HepG2 (cell line): ENCODE data around the gene LAG3. TPM values are rescaled to one million over a fixed set of nuclear protein-coding genes. Genes with fewer than 3 reads are reported as not detected.

Experiments used
- AKAP8 ChIP-seq: sonication (generic); formaldehyde crosslinking; IDR thresholded peaks from 2 replicates; pipeline ENCODE4 v1.5.1; 2020; ENCODE audit warnings: mild to moderate bottlenecking, missing genetic modification reagents
- ATRX ChIP-seq: sonication (generic); formaldehyde crosslinking; IDR thresholded peaks from 2 replicates; pipeline ENCODE4 v1.4.0; 2020; ENCODE audit warnings: missing genetic modification reagents, borderline replicate concordance
- CEBPB ChIP-seq: IDR thresholded peaks from 2 replicates; pipeline ENCODE4 v1.6.1; 2011; ENCODE audit warnings: low read depth, low read length, improper control_type of control experiment, borderline replicate concordance
- FOSL1 ChIP-seq: sonication (generic); formaldehyde crosslinking; IDR thresholded peaks from 2 replicates; pipeline ENCODE4 v1.9.0; 2021; ENCODE audit warnings: missing genetic modification reagents, borderline replicate concordance
- GTF3A ChIP-seq: sonication (generic); formaldehyde crosslinking; conservative IDR thresholded peaks from 2 replicates; pipeline ENCODE4 v1.4.0; 2020; ENCODE audit warnings: mild to moderate bottlenecking, missing genetic modification reagents
- HDAC1 ChIP-seq: sonication (generic); formaldehyde crosslinking; IDR thresholded peaks from 2 replicates; pipeline ENCODE4 v1.5.1; 2020; ENCODE audit warnings: mild to moderate bottlenecking, missing genetic modification reagents
- HES4 ChIP-seq: sonication (generic); formaldehyde crosslinking; IDR thresholded peaks from 2 replicates; pipeline ENCODE4 v1.9.0; 2021; ENCODE audit warnings: mild to moderate bottlenecking, missing genetic modification reagents, borderline replicate concordance
- KDM5A ChIP-seq: fragments of 200-600 bp; sonication (generic); IDR thresholded peaks from 2 replicates; pipeline ENCODE4 v1.7.0; 2018; ENCODE audit warnings: antibody characterized with exemption, mild to moderate bottlenecking, low read length, borderline replicate concordance
- KLF15 ChIP-seq: sonication (generic); formaldehyde crosslinking; IDR thresholded peaks from 2 replicates; pipeline ENCODE4 v1.8.1; 2023; ENCODE audit warnings: borderline replicate concordance, mild to moderate bottlenecking, inconsistent platforms, missing genetic modification reagents, mixed read lengths
- KLF16 ChIP-seq, 2 experiments: sonication (generic) in 1 of 2; formaldehyde crosslinking in 1 of 2; IDR thresholded peaks; 2 replicates each; pipeline versions ENCODE4 v1.6.1 to v1.8.0; 2016 to 2023; ENCODE audit warnings: missing genetic modification reagents in 2 of 2, missing compliant biosample characterization in 1 of 2
- NFE2 ChIP-seq: sonication (generic); formaldehyde crosslinking; IDR thresholded peaks from 2 replicates; pipeline ENCODE4 v1.4.0; 2020; ENCODE audit warnings: missing genetic modification reagents
- TBP ChIP-seq: sonication (generic); formaldehyde crosslinking; IDR thresholded peaks from 2 replicates; pipeline ENCODE4 v1.5.0; 2020; ENCODE audit warnings: missing genetic modification reagents
- TCF7L2 ChIP-seq: IDR thresholded peaks from 2 replicates; pipeline ENCODE4 v1.6.1; 2011; ENCODE audit warnings: mild to moderate bottlenecking, low read depth, low read length, moderate library complexity
- ZNF138 ChIP-seq: sonication (generic); formaldehyde crosslinking; IDR thresholded peaks from 2 replicates; pipeline ENCODE4 v1.5.0; 2020; ENCODE audit warnings: mild to moderate bottlenecking, low read depth, missing genetic modification reagents
- ZNF3 ChIP-seq: IDR thresholded peaks from 2 replicates; pipeline ENCODE4 v1.7.0; 2017; ENCODE audit warnings: inconsistent platforms
- ZNF549 ChIP-seq: sonication (generic); formaldehyde crosslinking; IDR thresholded peaks from 2 replicates; pipeline ENCODE4 v1.5.0; 2020; ENCODE audit warnings: missing genetic modification reagents
- ZNF552 ChIP-seq: sonication (generic); formaldehyde crosslinking; IDR thresholded peaks from 2 replicates; pipeline ENCODE4 v1.9.0; 2022; ENCODE audit warnings: missing genetic modification reagents, mild to moderate bottlenecking, borderline replicate concordance
- ZSCAN21 ChIP-seq: sonication (generic); formaldehyde crosslinking; IDR thresholded peaks from 2 replicates; pipeline ENCODE4 v1.8.0; 2022; ENCODE audit warnings: mild to moderate bottlenecking, missing genetic modification reagents, moderate library complexity, borderline replicate concordance
- polyA plus RNA-seq, 8 experiments: library from polyadenylated mRNA; depleted of rRNA in 3 of 8; stranded (reverse) in 7 of 8; unstranded in 1 of 8; fragments of >200 nt; fragmentation: Illumina TruSeq in 4 of 8; extraction: Trizol in 4 of 8; gene quantifications; 2 replicates each; pipeline versions ENCODE4 v1.2.1 to v1.2.3, GENCODE V29; 2011 to 2016; ENCODE audit warnings: low read depth in 4 of 8, missing spikeins in 1 of 8, mixed read lengths in 1 of 8; ENCODE audit not compliant: insufficient read depth in 1 of 8
- total RNA-seq, 5 experiments: library from RNA; depleted of rRNA; stranded (reverse); fragments of >200 nt; fragmentation: Illumina TruSeq; extraction: Trizol; gene quantifications; 2 replicates each; pipeline ENCODE4 v1.2.3, GENCODE V29; 2016; ENCODE audit warnings: low read depth in 1 of 5
- TF ChIP-seq, protein P1 (sequence below): sonication (generic); formaldehyde crosslinking; IDR thresholded peaks from 2 replicates; pipeline ENCODE4 v1.8.0; 2022; ENCODE audit warnings: missing genetic modification reagents, mild to moderate bottlenecking, borderline replicate concordance
- TF ChIP-seq, protein P2 (sequence below): sonication (generic); formaldehyde crosslinking; IDR thresholded peaks from 2 replicates; pipeline ENCODE4 v1.9.0; 2022; ENCODE audit warnings: low read depth, missing genetic modification reagents
- TF ChIP-seq, protein P3 (sequence below): sonication (generic); formaldehyde crosslinking; IDR thresholded peaks from 2 replicates; pipeline ENCODE4 v1.5.1; 2020; ENCODE audit warnings: mild to moderate bottlenecking, moderate library complexity, missing genetic modification reagents
- TF ChIP-seq, protein P4 (sequence below): sonication (generic); formaldehyde crosslinking; IDR thresholded peaks from 2 replicates; pipeline ENCODE4 v1.4.0; 2020; ENCODE audit warnings: missing genetic modification reagents, borderline replicate concordance

LAG3 gene
- total and polyA plus RNA-seq, 2 of the 13 experiments (the other 11 are each of a cell fraction or from before 2014, with no cell fraction given), result 0.11 to 0.26 TPM

DNA sequence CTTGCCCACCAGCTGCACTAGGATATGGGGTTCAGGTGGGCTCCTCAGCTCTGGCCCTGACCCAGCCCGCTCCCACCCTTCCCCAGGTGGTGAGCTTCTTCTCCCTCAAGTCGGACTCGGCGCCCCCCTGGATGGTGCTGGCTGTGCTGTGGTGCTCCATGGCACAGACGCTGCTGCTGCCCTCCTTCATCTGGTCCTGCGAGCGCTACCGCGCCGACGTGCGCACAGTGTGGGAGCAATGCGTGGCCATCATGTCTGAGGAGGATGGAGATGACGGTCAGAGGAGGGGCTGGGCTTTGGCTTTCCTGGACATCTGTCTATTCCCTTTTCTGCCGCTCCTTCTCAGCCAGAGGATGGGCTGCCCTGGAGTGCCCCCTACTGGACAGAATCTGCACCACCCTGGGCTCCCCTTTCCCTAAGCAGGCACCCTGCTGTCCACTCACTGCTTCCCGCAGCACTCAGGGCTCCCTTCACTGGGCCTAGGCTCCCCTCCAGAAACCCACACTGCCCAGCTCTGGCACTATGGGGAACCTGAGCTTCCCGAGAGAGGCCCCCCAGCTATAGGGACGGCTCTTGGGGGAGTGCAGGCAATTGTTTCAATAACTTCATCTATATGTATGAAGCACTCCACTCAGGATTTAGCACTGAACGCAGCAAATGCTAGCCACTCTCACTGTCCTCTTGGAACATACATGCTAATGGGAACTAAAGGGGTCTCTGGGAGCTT, 53.2 kb downstream of the LAG3 start (continued):
- TF ChIP-seq, protein P1, sequence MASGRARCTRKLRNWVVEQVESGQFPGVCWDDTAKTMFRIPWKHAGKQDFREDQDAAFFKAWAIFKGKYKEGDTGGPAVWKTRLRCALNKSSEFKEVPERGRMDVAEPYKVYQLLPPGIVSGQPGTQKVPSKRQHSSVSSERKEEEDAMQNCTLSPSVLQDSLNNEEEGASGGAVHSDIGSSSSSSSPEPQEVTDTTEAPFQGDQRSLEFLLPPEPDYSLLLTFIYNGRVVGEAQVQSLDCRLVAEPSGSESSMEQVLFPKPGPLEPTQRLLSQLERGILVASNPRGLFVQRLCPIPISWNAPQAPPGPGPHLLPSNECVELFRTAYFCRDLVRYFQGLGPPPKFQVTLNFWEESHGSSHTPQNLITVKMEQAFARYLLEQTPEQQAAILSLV (CRISPR knock-in tag), result peak; percentile 30; the same call in 1 of the 2 replicates
- TF ChIP-seq ZNF3 (CRISPR knock-in tag) (no peak), ZNF552 (CRISPR knock-in tag) (no peak), KLF16 (CRISPR knock-in tag; IDR thresholded peaks at IDR 0.05) (0 out of 4 replicates have a peak, but pooled peaks of 1 of the 2 experiments have one; percentile 36), ATRX (no peak), HDAC1 (CRISPR knock-in tag) (no peak), AKAP8 (CRISPR knock-in tag) (peak; percentile 89), NFE2 (CRISPR knock-in tag) (no peak), KDM5A (no peak), ZNF549 (CRISPR knock-in tag) (no peak), HES4 (CRISPR knock-in tag) (no peak), TCF7L2 (no peak), TBP (no peak), ZSCAN21 (CRISPR knock-in tag) (no peak), ZNF138 (CRISPR knock-in tag) (no peak), FOSL1 (CRISPR knock-in tag) (no peak), CEBPB (no peak), GTF3A (CRISPR knock-in tag) (no peak), KLF15 (no peak)
- TF ChIP-seq, protein P2, sequence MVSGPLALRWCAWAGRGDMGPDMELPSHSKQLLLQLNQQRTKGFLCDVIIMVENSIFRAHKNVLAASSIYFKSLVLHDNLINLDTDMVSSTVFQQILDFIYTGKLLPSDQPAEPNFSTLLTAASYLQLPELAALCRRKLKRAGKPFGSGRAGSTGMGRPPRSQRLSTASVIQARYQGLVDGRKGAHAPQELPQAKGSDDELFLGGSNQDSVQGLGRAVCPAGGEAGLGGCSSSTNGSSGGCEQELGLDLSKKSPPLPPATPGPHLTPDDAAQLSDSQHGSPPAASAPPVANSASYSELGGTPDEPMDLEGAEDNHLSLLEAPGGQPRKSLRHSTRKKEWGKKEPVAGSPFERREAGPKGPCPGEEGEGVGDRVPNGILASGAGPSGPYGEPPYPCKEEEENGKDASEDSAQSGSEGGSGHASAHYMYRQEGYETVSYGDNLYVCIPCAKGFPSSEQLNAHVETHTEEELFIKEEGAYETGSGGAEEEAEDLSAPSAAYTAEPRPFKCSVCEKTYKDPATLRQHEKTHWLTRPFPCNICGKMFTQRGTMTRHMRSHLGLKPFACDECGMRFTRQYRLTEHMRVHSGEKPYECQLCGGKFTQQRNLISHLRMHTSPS (CRISPR knock-in tag), result no peak
- TF ChIP-seq, protein P3, sequence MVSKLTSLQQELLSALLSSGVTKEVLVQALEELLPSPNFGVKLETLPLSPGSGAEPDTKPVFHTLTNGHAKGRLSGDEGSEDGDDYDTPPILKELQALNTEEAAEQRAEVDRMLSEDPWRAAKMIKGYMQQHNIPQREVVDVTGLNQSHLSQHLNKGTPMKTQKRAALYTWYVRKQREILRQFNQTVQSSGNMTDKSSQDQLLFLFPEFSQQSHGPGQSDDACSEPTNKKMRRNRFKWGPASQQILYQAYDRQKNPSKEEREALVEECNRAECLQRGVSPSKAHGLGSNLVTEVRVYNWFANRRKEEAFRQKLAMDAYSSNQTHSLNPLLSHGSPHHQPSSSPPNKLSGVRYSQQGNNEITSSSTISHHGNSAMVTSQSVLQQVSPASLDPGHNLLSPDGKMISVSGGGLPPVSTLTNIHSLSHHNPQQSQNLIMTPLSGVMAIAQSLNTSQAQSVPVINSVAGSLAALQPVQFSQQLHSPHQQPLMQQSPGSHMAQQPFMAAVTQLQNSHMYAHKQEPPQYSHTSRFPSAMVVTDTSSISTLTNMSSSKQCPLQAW, result peak; percentile 25; the same call in 1 of the 2 replicates
- TF ChIP-seq, protein P4, sequence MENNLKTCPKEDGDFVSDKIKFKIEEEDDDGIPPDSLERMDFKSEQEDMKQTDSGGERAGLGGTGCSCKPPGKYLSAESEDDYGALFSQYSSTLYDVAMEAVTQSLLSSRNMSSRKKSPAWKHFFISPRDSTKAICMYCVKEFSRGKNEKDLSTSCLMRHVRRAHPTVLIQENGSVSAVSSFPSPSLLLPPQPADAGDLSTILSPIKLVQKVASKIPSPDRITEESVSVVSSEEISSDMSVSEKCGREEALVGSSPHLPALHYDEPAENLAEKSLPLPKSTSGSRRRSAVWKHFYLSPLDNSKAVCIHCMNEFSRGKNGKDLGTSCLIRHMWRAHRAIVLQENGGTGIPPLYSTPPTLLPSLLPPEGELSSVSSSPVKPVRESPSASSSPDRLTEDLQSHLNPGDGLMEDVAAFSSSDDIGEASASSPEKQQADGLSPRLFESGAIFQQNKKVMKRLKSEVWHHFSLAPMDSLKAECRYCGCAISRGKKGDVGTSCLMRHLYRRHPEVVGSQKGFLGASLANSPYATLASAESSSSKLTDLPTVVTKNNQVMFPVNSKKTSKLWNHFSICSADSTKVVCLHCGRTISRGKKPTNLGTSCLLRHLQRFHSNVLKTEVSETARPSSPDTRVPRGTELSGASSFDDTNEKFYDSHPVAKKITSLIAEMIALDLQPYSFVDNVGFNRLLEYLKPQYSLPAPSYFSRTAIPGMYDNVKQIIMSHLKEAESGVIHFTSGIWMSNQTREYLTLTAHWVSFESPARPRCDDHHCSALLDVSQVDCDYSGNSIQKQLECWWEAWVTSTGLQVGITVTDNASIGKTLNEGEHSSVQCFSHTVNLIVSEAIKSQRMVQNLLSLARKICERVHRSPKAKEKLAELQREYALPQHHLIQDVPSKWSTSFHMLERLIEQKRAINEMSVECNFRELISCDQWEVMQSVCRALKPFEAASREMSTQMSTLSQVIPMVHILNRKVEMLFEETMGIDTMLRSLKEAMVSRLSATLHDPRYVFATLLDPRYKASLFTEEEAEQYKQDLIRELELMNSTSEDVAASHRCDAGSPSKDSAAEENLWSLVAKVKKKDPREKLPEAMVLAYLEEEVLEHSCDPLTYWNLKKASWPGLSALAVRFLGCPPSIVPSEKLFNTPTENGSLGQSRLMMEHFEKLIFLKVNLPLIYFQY, result no peak
